HFFc6 (cell line): ENCODE measurements around the gene CLCN4. TPM values are rescaled to one million over a fixed set of nuclear protein-coding genes. Genes with fewer than 3 reads are reported as not detected.

Experiments
- DNase-seq: peaks from one replicate; pipeline ENCODE4 v3.0.0-alpha.2; 2018
- H3K27ac Mint-ChIP-seq: 2 replicates; pipeline ENCODE4 v1.8.0; 2020; ENCODE audit warnings: mild to moderate bottlenecking, mixed read lengths
- H3K27me3 Mint-ChIP-seq: 2 replicates; pipeline ENCODE4 v1.8.0; 2021; ENCODE audit warnings: mild to moderate bottlenecking, moderate library complexity, mixed read lengths; ENCODE audit not compliant: insufficient read depth
- H3K36me3 Mint-ChIP-seq: 2 replicates; pipeline ENCODE4 v1.8.0; 2021; ENCODE audit warnings: low read depth, mixed read lengths
- H3K4me1 Mint-ChIP-seq: 2 replicates; pipeline ENCODE4 v1.8.0; 2020; ENCODE audit warnings: low read depth, mixed read lengths
- H3K4me3 Mint-ChIP-seq: 2 replicates; pipeline ENCODE4 v1.8.0; 2020; ENCODE audit warnings: mild to moderate bottlenecking, moderate library complexity, mixed read lengths
- H3K9me3 Mint-ChIP-seq: 2 replicates; pipeline ENCODE4 v1.8.0; 2020; ENCODE audit warnings: mild to moderate bottlenecking, mixed read lengths
- CTCF ChIP-seq: fragments of 200-600 bp; sonication (generic); IDR thresholded peaks from 2 replicates; pipeline ENCODE4 v1.5.0; 2021; ENCODE audit warnings: antibody characterized with exemption, mild to moderate bottlenecking
- total RNA-seq, 6 experiments: library from RNA; stranded (reverse); fragmentation: NEBNext Ultra II Directional; extraction: Animal tissue kit (Norgen Biotek cat#: 25700); gene quantifications; 2 replicates in 1 of 6; 3 replicates in 5 of 6; pipeline ENCODE4 v1.2.3, GENCODE V29; 2021

CLCN4 gene
- total RNA-seq, 6 experiments from 2014 or later: 0.14 to 0.17 TPM; not detected in 4

- no peaks in the 10 kb centered on the region for H3K9me3 Mint-ChIP-seq
- peaks cover 9% of the 10 kb centered on the region for H3K27me3 Mint-ChIP-seq
- H3K4me1 Mint-ChIP-seq: peaks cover 13% of the 10 kb centered on the region
- TF ChIP-seq CTCF: no peak
- no peak overlapping the region for H3K27ac Mint-ChIP-seq
- DNase-seq: no peak
- H3K4me3 Mint-ChIP-seq: no peak overlapping the region
- H3K36me3 Mint-ChIP-seq: no peaks in the 10 kb centered on the region
Observed at GRCh38 chrX:10178866-10179463, 22.2 kb downstream of the CLCN4 start.

GRCh38 chrX:10183760-10184159 is 27.0 kb downstream of the CLCN4 start:
- no peak for DNase-seq
- no peak overlapping the region for H3K4me3 Mint-ChIP-seq
- H3K4me1 Mint-ChIP-seq: no peaks in the 10 kb centered on the region
- H3K36me3 Mint-ChIP-seq: no peaks in the 10 kb centered on the region
- no peak for TF ChIP-seq CTCF
- H3K27me3 Mint-ChIP-seq: peaks cover 10% of the 10 kb centered on the region
- H3K27ac Mint-ChIP-seq: no peak overlapping the region
- no peaks in the 10 kb centered on the region for H3K9me3 Mint-ChIP-seq

GRCh38 chrX:10184411-10184810 is 27.6 kb downstream of the CLCN4 start:
- no peak for DNase-seq
- Mint-ChIP-seq H3K27ac (no peak overlapping the region), H3K27me3 (peaks cover 10% of the 10 kb centered on the region), H3K36me3 (no peaks in the 10 kb centered on the region), H3K4me3 (no peak overlapping the region), H3K4me1 (no peaks in the 10 kb centered on the region; the same call in 1 of the 2 replicates), H3K9me3 (no peaks in the 10 kb centered on the region)
- no peak for TF ChIP-seq CTCF

GRCh38 chrX:10186355-10186754 is 29.6 kb downstream of the CLCN4 start:
- H3K27ac Mint-ChIP-seq: no peak overlapping the region
- H3K4me1 Mint-ChIP-seq: peaks cover 12% of the 10 kb centered on the region
- TF ChIP-seq CTCF: no peak
- H3K36me3 Mint-ChIP-seq: no peaks in the 10 kb centered on the region
- no peaks in the 10 kb centered on the region for H3K9me3 Mint-ChIP-seq
- peaks cover 10% of the 10 kb centered on the region for H3K27me3 Mint-ChIP-seq
- no peak for DNase-seq
- no peak overlapping the region for H3K4me3 Mint-ChIP-seq

- TF ChIP-seq CTCF: no peak
- no peak overlapping the region for H3K27ac Mint-ChIP-seq
- DNase-seq: no peak
- no peak overlapping the region for H3K4me3 Mint-ChIP-seq
- H3K4me1 Mint-ChIP-seq: peaks cover 12% of the 10 kb centered on the region
- H3K9me3 Mint-ChIP-seq: no peaks in the 10 kb centered on the region
- peaks cover 7% of the 10 kb centered on the region for H3K27me3 Mint-ChIP-seq
- H3K36me3 Mint-ChIP-seq: no peaks in the 10 kb centered on the region
Observed at GRCh38 chrX:10187421-10187820, 30.6 kb downstream of the CLCN4 start.
